Endothelial cell of umbilical vein (primary cell): ENCODE data around the gene PPP1R15B. TPM values are rescaled to one million over a fixed set of nuclear protein-coding genes. Genes with fewer than 3 reads are reported as not detected.

Experiments
- BruUV-seq: library from RNA; stranded (reverse); fragments of 400-500 nt; replicated peaks from 2 replicates; lab custom pipeline; 2021; lab: Mats Ljungman, UMichigan
- CTCF ChIA-PET: fragments of 300-600, 350-600 bp; sonication (Branson Sonifier 250); formaldehyde crosslinking; loops from one replicate; lab custom pipeline; 2021; ENCODE audit warnings: antibody characterized with exemption, inconsistent platforms; lab: Charles Lee
- POLR2A ChIA-PET: fragments of 300-600, 350-600 bp; sonication (Branson Sonifier 250); formaldehyde crosslinking; loops from one replicate; lab custom pipeline; 2021; ENCODE audit warnings: antibody characterized with exemption, inconsistent platforms; lab: Charles Lee
- DNase-seq: peaks from one replicate; pipeline ENCODE4 v3.0.0-alpha.2; 2011; ENCODE audit warnings: low read depth, low spot score
- FAIRE-seq: peaks from 2 replicates; lab custom pipeline; 2011; peaks lifted over from hg19 to GRCh38; lab: Jason Lieb, UNC
- H2AFZ ChIP-seq: 2 replicates; pipeline ENCODE4 v1.6.0; 2012; ENCODE audit warnings: low read depth, low read length, control low read depth, inconsistent platforms
- H3K27ac ChIP-seq: 2 replicates; pipeline ENCODE4 v1.5.1; 2011; ENCODE audit warnings: low read depth, mild to moderate bottlenecking, control low read depth, low read length, moderate library complexity; ENCODE audit not compliant: insufficient read depth
- H3K27me3 ChIP-seq, 2 experiments: 2 replicates each; pipeline versions ENCODE4 v1.6.0 to v1.6.1; 2011; ENCODE audit warnings: low read length in 2 of 2, mixed read lengths in 1 of 2; ENCODE audit not compliant: control insufficient read depth in 2 of 2, insufficient read depth in 2 of 2
- H3K36me3 ChIP-seq, 2 experiments: 2 replicates in 1 of 2; 3 replicates in 1 of 2; pipeline ENCODE4 v1.5.1; 2011; ENCODE audit warnings: low read length in 2 of 2, mild to moderate bottlenecking in 1 of 2, moderate library complexity in 1 of 2; ENCODE audit not compliant: control insufficient read depth in 2 of 2, insufficient read depth in 2 of 2; ENCODE audit errors: extremely low read depth in 1 of 2
- H3K4me1 ChIP-seq: 3 replicates; pipeline ENCODE4 v1.5.1; 2011; ENCODE audit warnings: mild to moderate bottlenecking, low read length; ENCODE audit not compliant: control insufficient read depth, insufficient read depth; ENCODE audit errors: extremely low read depth
- H3K4me2 ChIP-seq: 2 replicates; pipeline ENCODE4 v1.6.1; 2011; ENCODE audit warnings: low read length, control low read depth, mixed read lengths; ENCODE audit not compliant: insufficient read depth
- H3K4me3 ChIP-seq, 3 experiments: fragments of 200-600 bp in 1 of 3; sonication (generic), shearing (Covaris generic) in 1 of 3; replicated peaks in 1 of 3; 2 replicates each; pipeline ENCODE4 v1.5.1; 2011 to 2016; ENCODE audit warnings: control low read depth in 3 of 3, low read length in 3 of 3, mild to moderate bottlenecking in 2 of 3, inconsistent platforms in 1 of 3, low read depth in 1 of 3, moderate library complexity in 1 of 3; ENCODE audit not compliant: insufficient read depth in 1 of 3
- H3K79me2 ChIP-seq: 2 replicates; pipeline ENCODE4 v1.6.0; 2012; ENCODE audit warnings: low read length, inconsistent platforms; ENCODE audit not compliant: control insufficient read depth, insufficient read depth
- H3K9ac ChIP-seq: replicated peaks from 2 replicates; pipeline ENCODE3; 2011; ENCODE audit warnings: low read length, control low read depth; ENCODE audit not compliant: insufficient read depth; ENCODE audit errors: extremely low read depth
- H3K9me1 ChIP-seq: replicated peaks from 3 replicates; pipeline ENCODE4 v1.6.0; 2011; ENCODE audit warnings: mild to moderate bottlenecking, low read length; ENCODE audit not compliant: control insufficient read depth, insufficient read depth; ENCODE audit errors: extremely low read depth
- H3K9me3 ChIP-seq: replicated peaks from 2 replicates; pipeline ENCODE4 v1.5.1; 2012; ENCODE audit warnings: low read length, inconsistent platforms; ENCODE audit not compliant: control insufficient read depth, insufficient read depth
- H4K20me1 ChIP-seq: replicated peaks from 2 replicates; pipeline ENCODE3; 2011; ENCODE audit warnings: mild to moderate bottlenecking, low read length; ENCODE audit not compliant: control insufficient read depth, insufficient read depth; ENCODE audit errors: extremely low read depth
- CTCF ChIP-seq, 2 donors: IDR thresholded peaks; 1 replicate in 1 of 2; 2 replicates in 1 of 2; pipeline ENCODE4 v1.5.1; 2011; ENCODE audit warnings: low read length in 2 of 2, mild to moderate bottlenecking in 2 of 2, moderate library complexity in 2 of 2, control low read depth in 1 of 2, inconsistent platforms in 1 of 2, low read depth in 1 of 2; ENCODE audit not compliant: insufficient read depth in 1 of 2; ENCODE audit errors: extremely low read depth in 1 of 2
- EZH2 ChIP-seq: IDR thresholded peaks from 2 replicates; pipeline ENCODE4 v1.6.1; 2012; ENCODE audit warnings: borderline replicate concordance, low read depth, mild to moderate bottlenecking, moderate library complexity, low read length, inconsistent platforms; ENCODE audit not compliant: severe bottlenecking
- FOS ChIP-seq: IDR thresholded peaks from 2 replicates; pipeline ENCODE4 v1.6.1; 2011; ENCODE audit warnings: mild to moderate bottlenecking, low read length, moderate library complexity, borderline replicate concordance; ENCODE audit not compliant: insufficient read depth
- GATA2 ChIP-seq: IDR thresholded peaks from 2 replicates; pipeline ENCODE4 v1.7.0; 2011; ENCODE audit warnings: low read depth, mild to moderate bottlenecking, moderate library complexity, mixed read lengths, low read length; ENCODE audit not compliant: insufficient read length, insufficient read depth
- JUN ChIP-seq: IDR thresholded peaks from 2 replicates; pipeline ENCODE4 v1.6.1; 2011; ENCODE audit warnings: borderline replicate concordance, low read depth; ENCODE audit not compliant: insufficient read length, insufficient read depth
- MYC ChIP-seq: IDR thresholded peaks from one replicate; pipeline ENCODE4 v1.6.1; 2011; ENCODE audit warnings: mild to moderate bottlenecking, low read depth, low read length
- POLR2A ChIP-seq: IDR thresholded peaks from 2 replicates; pipeline ENCODE4 v1.6.1; 2012; ENCODE audit warnings: low read depth, mild to moderate bottlenecking, control low read depth, low read length
- POLR2AphosphoS5 ChIP-seq: IDR thresholded peaks from 2 replicates; pipeline ENCODE4 v1.6.1; 2012; ENCODE audit warnings: low read depth, mild to moderate bottlenecking, control low read depth, low read length, moderate library complexity; ENCODE audit not compliant: insufficient read depth
- dilution Hi-C: fragments of 300-500 bp; cut with MboI; formaldehyde crosslinking; loops from one replicate; pipeline ENCODE4 v1.15.0; 2019; ENCODE audit warnings: low sequenced_read_pairs; ENCODE audit not compliant: extremely low pct_ligation_motif_present
- intact Hi-C: fragments of 100-400 bp; cut with micrococcal nuclease; formaldehyde crosslinking; loops from one replicate; pipeline ENCODE4 v1.10.0; 2022
- polyA plus RNA-seq, 4 experiments: library from polyadenylated mRNA; depleted of rRNA in 3 of 4; stranded (reverse) in 3 of 4; unstranded in 1 of 4; fragments of >200 nt; gene quantifications; 2 replicates each; pipeline versions ENCODE4 v1.2.1 to v1.2.3, GENCODE V29; 2011 to 2012; ENCODE audit warnings: missing spikeins in 1 of 4
- total RNA-seq: library from RNA; stranded (reverse); gene quantifications from 2 replicates; pipeline ENCODE4 v1.2.3, GENCODE V29; 2021
- TF ChIP-seq, protein P1 (sequence below): IDR thresholded peaks from 2 replicates; pipeline ENCODE4 v1.6.1; 2011; ENCODE audit not compliant: insufficient read depth, insufficient read length

PPP1R15B gene
- total and polyA plus RNA-seq, 2 donors (not counting 3 experiments of a cell fraction or from before 2014, with no cell fraction given), result 16.8 to 39.8 TPM

- no peaks in the 10 kb centered on the region for H3K9me3 ChIP-seq
- H2AFZ ChIP-seq, result no peak overlapping the region
- FAIRE-seq, result no peak
- POLR2A ChIA-PET, result no interaction called here
- H3K4me1 ChIP-seq, result peaks cover 35% of the 10 kb centered on the region
- dilution Hi-C loops, result no loop called here
- H3K27me3 ChIP-seq, result no peaks in the 10 kb centered on the region
- no peak overlapping the region for H3K27ac ChIP-seq
- no TSS peak for BruUV-seq
- no peak overlapping the region for H3K4me3 ChIP-seq
- CTCF ChIA-PET, result interaction anchor here (1.1 kb wide), 1 partner anchor 97 kb away, joined by 5 read pairs; no protein-coding TSS in a partner anchor
- no peak overlapping the region for H3K9ac ChIP-seq
- no peaks in the 10 kb centered on the region for H4K20me1 ChIP-seq
- no peak overlapping the region for H3K4me2 ChIP-seq
- no peaks in the 10 kb centered on the region for H3K79me2 ChIP-seq
- no peaks in the 10 kb centered on the region for H3K9me1 ChIP-seq
- intact Hi-C loops, result no loop called here
- H3K36me3 ChIP-seq, result no peaks in the 10 kb centered on the region
- TF ChIP-seq MYC (no peak), EZH2 (no peak), GATA2 (no peak), CTCF (IDR thresholded peaks at IDR 0.05; ENCODE audit: extremely low read depth in 1 of 2, insufficient read depth in 1 of 2, low read depth in 1 of 2, low read length in 2 of 2) (no peak), JUN (no peak), POLR2A (no peak), FOS (no peak), POLR2AphosphoS5 (no peak)
- TF ChIP-seq, protein P1, sequence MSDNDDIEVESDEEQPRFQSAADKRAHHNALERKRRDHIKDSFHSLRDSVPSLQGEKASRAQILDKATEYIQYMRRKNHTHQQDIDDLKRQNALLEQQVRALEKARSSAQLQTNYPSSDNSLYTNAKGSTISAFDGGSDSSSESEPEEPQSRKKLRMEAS, result no peak
- DNase-seq, result no peak
Measured at GRCh38 chr1:204355913-204356312, 55.7 kb downstream of the PPP1R15B start.
